ENCODE results near the gene TMEM132D.

DNA sequence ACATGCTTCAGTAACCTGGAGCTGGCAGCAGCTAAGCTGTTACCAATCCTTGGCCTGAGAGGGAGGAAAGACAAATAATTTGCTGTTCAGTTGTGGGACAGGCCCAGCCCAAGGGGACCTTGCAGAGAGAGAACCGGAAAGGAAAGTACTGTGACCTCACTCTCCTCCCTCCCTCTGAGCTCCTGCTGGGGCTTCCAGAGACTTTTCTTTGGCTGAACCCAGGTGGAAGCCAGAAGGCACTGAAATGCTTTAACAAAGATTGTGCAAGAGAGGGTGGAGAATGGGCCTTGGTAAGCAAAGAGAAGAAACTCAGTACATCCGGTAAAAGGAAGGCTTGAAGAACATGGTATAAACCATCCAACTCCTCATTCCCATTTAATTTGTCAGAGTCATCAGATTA, 593.5 kb downstream of the TMEM132D start:
- TF ChIP-seq, protein P1, sequence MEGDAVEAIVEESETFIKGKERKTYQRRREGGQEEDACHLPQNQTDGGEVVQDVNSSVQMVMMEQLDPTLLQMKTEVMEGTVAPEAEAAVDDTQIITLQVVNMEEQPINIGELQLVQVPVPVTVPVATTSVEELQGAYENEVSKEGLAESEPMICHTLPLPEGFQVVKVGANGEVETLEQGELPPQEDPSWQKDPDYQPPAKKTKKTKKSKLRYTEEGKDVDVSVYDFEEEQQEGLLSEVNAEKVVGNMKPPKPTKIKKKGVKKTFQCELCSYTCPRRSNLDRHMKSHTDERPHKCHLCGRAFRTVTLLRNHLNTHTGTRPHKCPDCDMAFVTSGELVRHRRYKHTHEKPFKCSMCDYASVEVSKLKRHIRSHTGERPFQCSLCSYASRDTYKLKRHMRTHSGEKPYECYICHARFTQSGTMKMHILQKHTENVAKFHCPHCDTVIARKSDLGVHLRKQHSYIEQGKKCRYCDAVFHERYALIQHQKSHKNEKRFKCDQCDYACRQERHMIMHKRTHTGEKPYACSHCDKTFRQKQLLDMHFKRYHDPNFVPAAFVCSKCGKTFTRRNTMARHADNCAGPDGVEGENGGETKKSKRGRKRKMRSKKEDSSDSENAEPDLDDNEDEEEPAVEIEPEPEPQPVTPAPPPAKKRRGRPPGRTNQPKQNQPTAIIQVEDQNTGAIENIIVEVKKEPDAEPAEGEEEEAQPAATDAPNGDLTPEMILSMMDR (IDR thresholded peaks at IDR 0.05), result no peak
- TF ChIP-seq POLR2A (IDR thresholded peaks at IDR 0.05) (no peak), POLR2AphosphoS5 (IDR thresholded peaks at IDR 0.05) (no peak), EP300 (IDR thresholded peaks at IDR 0.05) (no peak)

Data from gastroesophageal sphincter (tissue), 3 donors.